GM12874 (cell line): Measurements from ENCODE around the gene LYPD6B.

Experiments used
- TF ChIP-seq, protein P1 (sequence below): IDR thresholded peaks from 2 replicates; pipeline ENCODE4 v1.5.1; 2011; ENCODE audit warnings: low read depth, mild to moderate bottlenecking, control low read depth, low read length, moderate library complexity; ENCODE audit not compliant: insufficient read depth

Gene LYPD6B

DNA sequence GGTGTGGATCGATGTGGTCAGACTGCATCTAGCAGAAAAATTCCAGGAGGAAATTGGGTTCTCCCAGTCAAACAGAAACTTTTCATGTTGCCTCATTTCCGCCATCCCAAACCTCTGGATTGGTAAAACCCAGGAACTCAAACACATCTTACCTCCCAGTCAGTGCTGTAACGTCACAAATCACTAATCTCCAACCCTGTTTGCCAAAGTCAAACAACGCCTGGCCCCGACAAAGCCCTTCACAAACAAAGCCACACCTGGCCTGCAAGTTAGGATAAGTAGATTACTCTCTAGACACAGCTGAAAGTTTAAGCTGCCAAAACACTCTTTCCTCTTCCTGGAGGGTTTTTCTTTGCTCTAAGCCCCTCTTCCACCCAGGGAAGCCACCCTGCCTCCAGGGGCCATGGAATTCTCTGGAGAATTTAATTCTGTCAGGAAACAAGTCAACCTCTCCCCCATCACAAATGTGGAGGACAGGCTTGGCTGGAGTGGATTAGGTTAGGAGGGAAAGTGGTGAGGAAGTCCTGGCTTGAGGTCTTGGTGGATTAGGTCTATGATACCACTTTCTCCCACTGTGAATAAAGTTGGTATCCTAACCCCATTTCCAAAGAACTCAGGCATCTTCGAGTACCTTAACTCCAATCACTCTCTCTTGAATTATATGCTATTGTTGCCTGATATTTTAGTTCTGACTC, 86.7 kb downstream of the LYPD6B start:
- TF ChIP-seq, protein P1, sequence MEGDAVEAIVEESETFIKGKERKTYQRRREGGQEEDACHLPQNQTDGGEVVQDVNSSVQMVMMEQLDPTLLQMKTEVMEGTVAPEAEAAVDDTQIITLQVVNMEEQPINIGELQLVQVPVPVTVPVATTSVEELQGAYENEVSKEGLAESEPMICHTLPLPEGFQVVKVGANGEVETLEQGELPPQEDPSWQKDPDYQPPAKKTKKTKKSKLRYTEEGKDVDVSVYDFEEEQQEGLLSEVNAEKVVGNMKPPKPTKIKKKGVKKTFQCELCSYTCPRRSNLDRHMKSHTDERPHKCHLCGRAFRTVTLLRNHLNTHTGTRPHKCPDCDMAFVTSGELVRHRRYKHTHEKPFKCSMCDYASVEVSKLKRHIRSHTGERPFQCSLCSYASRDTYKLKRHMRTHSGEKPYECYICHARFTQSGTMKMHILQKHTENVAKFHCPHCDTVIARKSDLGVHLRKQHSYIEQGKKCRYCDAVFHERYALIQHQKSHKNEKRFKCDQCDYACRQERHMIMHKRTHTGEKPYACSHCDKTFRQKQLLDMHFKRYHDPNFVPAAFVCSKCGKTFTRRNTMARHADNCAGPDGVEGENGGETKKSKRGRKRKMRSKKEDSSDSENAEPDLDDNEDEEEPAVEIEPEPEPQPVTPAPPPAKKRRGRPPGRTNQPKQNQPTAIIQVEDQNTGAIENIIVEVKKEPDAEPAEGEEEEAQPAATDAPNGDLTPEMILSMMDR: no peak

- TF ChIP-seq, protein P1: no peak
Measured at GRCh38 chr2:149129433-149129832, 90.9 kb downstream of the LYPD6B start.

DNA sequence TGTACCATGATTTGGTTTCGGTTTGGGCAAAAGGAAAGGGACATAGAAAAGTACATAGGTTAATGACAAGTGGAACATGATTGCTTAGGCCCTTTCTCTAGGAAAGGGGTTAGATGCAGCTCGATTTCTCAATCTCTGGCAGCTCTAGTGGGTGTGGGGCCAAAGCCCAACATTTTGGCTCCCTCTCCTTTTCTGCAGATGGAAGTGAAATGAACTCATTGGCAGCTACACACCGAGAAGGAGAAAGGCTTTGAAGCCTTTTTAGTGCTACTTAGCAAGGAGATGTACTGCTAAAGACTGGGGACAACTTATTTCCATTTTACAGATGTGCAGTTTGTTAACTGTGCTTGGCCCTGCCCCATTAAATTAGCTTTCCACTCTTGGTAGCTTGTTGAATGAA, 93.8 kb downstream of the LYPD6B start:
- TF ChIP-seq, protein P1: no peak

DNA sequence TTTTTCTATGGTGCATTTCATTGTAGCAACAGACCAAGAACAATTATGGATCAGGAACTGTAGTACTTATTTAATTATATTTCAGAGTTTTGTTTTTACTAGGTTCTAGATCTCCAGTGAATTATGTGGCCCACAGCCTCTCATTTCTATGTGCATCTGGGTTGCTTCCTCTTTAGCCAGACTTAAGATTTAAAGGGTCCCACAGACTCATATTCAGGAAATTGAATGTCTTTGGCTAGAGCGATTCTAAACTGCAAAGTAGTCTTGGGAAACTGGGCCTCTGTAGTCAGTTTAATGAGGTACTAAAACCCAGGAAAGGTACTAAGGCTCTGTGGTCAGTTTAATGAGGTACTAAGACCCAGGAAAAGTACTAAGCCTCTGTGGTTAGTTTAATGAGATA, 94.4 kb downstream of the LYPD6B start:
- TF ChIP-seq, protein P1: no peak

DNA sequence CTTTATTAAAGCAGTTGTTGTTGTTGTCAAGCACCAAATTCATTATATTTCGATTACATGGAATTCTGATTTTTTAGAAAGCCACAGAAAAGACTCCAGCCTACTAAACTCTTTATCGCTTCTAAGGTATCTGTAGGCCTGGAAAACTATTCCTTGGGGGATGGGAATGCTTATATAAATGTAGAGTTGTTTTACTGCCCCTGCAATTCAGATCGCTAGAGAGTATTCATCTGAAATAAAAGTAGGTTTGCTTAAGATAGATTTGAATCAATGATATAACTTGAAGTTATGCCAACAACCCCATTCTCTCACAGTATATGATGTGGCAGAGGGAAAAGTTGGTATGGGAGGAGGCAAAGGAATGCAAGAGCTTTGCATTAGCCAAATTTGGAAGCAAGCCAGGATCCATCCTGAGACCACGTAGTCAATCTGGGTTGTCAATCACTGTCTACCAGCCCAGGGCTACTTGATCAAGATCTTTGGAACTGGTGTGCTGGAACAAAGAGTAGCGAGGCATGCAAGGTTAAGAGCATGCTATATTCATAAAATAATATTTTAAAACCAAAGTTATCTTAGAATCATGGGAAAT, 95.9 kb downstream of the LYPD6B start:
- TF ChIP-seq, protein P1: no peak

- TF ChIP-seq, protein P1: no peak
Measured at GRCh38 chr2:149136111-149136510, 97.6 kb downstream of the LYPD6B start.

GRCh38 chr2:149141046-149141445, 102.5 kb downstream of the LYPD6B start:
- TF ChIP-seq, protein P1: no peak
